Karpas-422 (cell line): ENCODE measurements around the gene CLBA1. TPM values are rescaled to one million over a fixed set of nuclear protein-coding genes. Genes with fewer than 3 reads are reported as not detected.

Source experiments
- DNase-seq: peaks from one replicate; pipeline ENCODE4 v3.0.0-alpha.2; 2015
- H2AFZ ChIP-seq: fragments of 200-600 bp; sonication (generic); 2 replicates; pipeline ENCODE4 v1.6.1; 2014; ENCODE audit warnings: antibody characterized with exemption, low read length, mixed read lengths
- H3K27ac ChIP-seq: fragments of 200-600 bp; sonication (generic); 2 replicates; pipeline ENCODE4 v1.5.1; 2014; ENCODE audit warnings: mild to moderate bottlenecking, low read length, moderate library complexity
- H3K27me3 ChIP-seq: fragments of 200-600 bp; sonication (generic); 2 replicates; pipeline ENCODE4 v1.6.1; 2014; ENCODE audit warnings: low read length, mixed read lengths
- H3K36me3 ChIP-seq: fragments of 200-600 bp; sonication (generic); 2 replicates; pipeline ENCODE4 v1.6.1; 2014; ENCODE audit warnings: low read length, mixed read lengths; ENCODE audit not compliant: insufficient read depth
- H3K4me1 ChIP-seq: fragments of 200-600 bp; sonication (generic); 2 replicates; pipeline ENCODE4 v1.6.1; 2014; ENCODE audit warnings: mild to moderate bottlenecking, low read length, mixed read lengths
- H3K4me2 ChIP-seq: fragments of 200-600 bp; sonication (generic); 2 replicates; pipeline ENCODE4 v1.6.1; 2014; ENCODE audit warnings: low read length, low read depth, mild to moderate bottlenecking; ENCODE audit not compliant: poor library complexity, severe bottlenecking
- H3K4me3 ChIP-seq: fragments of 200-600 bp; sonication (generic); 2 replicates; pipeline ENCODE4 v1.5.1; 2014; ENCODE audit warnings: mild to moderate bottlenecking, antibody characterized with exemption, low read length, mixed read lengths
- H3K79me2 ChIP-seq: fragments of 200-600 bp; sonication (generic); 2 replicates; pipeline ENCODE4 v1.6.1; 2014; ENCODE audit warnings: mild to moderate bottlenecking, low read length, mixed read lengths
- H3K9ac ChIP-seq: fragments of 200-600 bp; sonication (generic); 2 replicates; pipeline ENCODE4 v1.6.0; 2014; ENCODE audit warnings: low read length
- H3K9me2 ChIP-seq: fragments of 200-600 bp; sonication (generic), shearing (Covaris generic); replicated peaks from 2 replicates; pipeline ENCODE4 v1.6.0; 2014; ENCODE audit warnings: mild to moderate bottlenecking, low read length, moderate library complexity; ENCODE audit not compliant: insufficient read depth
- H3K9me3 ChIP-seq: fragments of 300-700, 200-600 bp; sonication (generic); 2 replicates; pipeline ENCODE4 v1.6.1; 2014; ENCODE audit warnings: low read length, mixed read lengths
- H4K20me1 ChIP-seq: fragments of 200-600 bp; sonication (generic); 2 replicates; pipeline ENCODE4 v1.6.1; 2014; ENCODE audit warnings: mild to moderate bottlenecking, antibody characterized with exemption, low read length, low read depth; ENCODE audit not compliant: insufficient read depth
- total RNA-seq: library from RNA; depleted of rRNA; stranded (reverse); fragments of >200 nt; shearing (Covaris generic); gene quantifications from 2 replicates; pipeline ENCODE4 v1.2.3, GENCODE V29; 2014; ENCODE audit warnings: low replicate concordance

CLBA1 gene
- total RNA-seq, 1 experiment from 2014 or later: 9.4 TPM

DNA sequence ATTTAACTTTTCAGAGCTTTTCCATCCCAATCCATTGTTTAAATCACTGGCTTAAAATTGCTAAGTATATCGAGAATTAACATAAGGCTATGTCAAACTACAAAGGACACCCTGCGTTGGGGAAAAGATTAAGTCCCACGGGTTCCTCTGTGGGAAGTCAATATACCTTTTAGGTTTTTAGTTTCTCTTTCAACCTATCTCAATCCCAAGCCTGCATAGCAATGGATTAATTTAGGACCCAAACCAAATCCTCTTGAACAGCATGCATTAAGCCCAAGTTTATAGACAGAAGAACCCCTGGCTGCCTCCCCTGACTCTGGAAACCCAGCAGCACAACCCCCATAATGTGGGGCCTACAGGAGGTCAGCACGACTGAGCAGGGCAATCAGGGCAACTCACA is 29.0 kb downstream of the CLBA1 start:
- Histone ChIP-seq H3K9ac (peak overlapping the region; percentile 33), H3K4me3 (peak overlapping the region; percentile 3; the same call in 1 of the 2 replicates), H3K27ac (peak overlapping the region; percentile 59), H4K20me1 (peaks cover 89% of the 10 kb centered on the region), H3K4me2 (peak overlapping the region; percentile 55), H3K9me3 (no peaks in the 10 kb centered on the region), H3K9me2 (no peaks in the 10 kb centered on the region), H3K36me3 (peaks cover 37% of the 10 kb centered on the region), H3K79me2 (peaks cover 100% of the 10 kb centered on the region), H3K4me1 (peaks cover 74% of the 10 kb centered on the region), H2AFZ (no peak overlapping the region), H3K27me3 (no peaks in the 10 kb centered on the region)
- no peak for DNase-seq

DNA sequence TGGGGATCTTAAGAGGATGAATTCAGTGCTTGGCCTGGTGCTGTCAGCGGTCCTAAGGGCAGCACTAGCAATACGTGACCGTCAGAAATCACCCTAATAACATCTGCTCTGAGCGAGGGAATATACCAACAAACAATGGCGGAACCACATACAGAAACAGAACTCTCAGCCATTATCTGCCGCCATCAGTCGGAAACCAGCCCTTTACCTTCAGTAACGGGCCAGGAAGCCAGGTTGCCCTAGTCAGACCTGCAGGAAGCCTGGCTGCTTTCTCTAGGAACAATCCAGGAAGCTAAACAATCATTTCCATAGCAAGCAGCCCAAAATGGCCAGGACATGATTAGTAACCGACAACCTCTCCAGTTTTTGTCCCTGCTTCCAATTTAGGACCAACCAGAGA is 29.7 kb downstream of the CLBA1 start:
- peaks cover 78% of the 10 kb centered on the region for H3K4me1 ChIP-seq
- H3K9me2 ChIP-seq: no peaks in the 10 kb centered on the region
- H3K79me2 ChIP-seq: peaks cover 100% of the 10 kb centered on the region
- no peak overlapping the region for H2AFZ ChIP-seq
- H3K27me3 ChIP-seq: no peaks in the 10 kb centered on the region
- peak overlapping the region; percentile 33 for H3K9ac ChIP-seq
- H3K4me2 ChIP-seq: peak overlapping the region; percentile 55
- no peak for DNase-seq
- peak overlapping the region; percentile 59 for H3K27ac ChIP-seq
- H4K20me1 ChIP-seq: peaks cover 89% of the 10 kb centered on the region
- H3K9me3 ChIP-seq: no peaks in the 10 kb centered on the region
- H3K36me3 ChIP-seq: peaks cover 31% of the 10 kb centered on the region
- peak overlapping the region; percentile 3; the same call in 1 of the 2 replicates for H3K4me3 ChIP-seq

DNA sequence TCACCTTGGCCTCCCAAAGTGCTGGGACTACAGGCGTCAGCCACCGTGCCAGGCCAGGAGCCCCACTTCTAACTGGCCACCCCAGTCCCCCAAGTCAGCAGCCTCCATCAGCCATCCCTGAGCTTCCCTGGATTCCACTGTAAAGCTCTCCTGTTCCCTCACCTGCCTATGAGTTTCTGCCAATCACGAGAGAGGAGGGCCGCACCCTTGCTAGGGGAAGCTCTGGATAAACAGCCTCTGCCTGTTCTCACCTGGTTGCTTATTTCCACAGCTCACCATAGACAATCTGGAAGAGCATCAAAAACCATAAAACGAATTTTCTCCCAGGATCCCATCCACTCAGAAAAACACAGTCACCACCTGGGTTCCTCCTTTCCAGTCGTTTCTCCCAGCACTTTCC is 30.3 kb downstream of the CLBA1 start:
- peaks cover 100% of the 10 kb centered on the region for H3K79me2 ChIP-seq
- no peak overlapping the region for H3K9ac ChIP-seq
- peak overlapping the region; percentile 35; the same call in 1 of the 2 replicates for H3K27ac ChIP-seq
- H3K4me3 ChIP-seq: no peak overlapping the region
- DNase-seq: no peak
- peaks cover 25% of the 10 kb centered on the region for H3K36me3 ChIP-seq
- H3K4me1 ChIP-seq: peaks cover 78% of the 10 kb centered on the region
- no peak overlapping the region for H2AFZ ChIP-seq
- no peaks in the 10 kb centered on the region for H3K9me3 ChIP-seq
- H4K20me1 ChIP-seq: peaks cover 84% of the 10 kb centered on the region
- no peaks in the 10 kb centered on the region for H3K27me3 ChIP-seq
- no peaks in the 10 kb centered on the region for H3K9me2 ChIP-seq
- peak overlapping the region; percentile 55 for H3K4me2 ChIP-seq

DNA sequence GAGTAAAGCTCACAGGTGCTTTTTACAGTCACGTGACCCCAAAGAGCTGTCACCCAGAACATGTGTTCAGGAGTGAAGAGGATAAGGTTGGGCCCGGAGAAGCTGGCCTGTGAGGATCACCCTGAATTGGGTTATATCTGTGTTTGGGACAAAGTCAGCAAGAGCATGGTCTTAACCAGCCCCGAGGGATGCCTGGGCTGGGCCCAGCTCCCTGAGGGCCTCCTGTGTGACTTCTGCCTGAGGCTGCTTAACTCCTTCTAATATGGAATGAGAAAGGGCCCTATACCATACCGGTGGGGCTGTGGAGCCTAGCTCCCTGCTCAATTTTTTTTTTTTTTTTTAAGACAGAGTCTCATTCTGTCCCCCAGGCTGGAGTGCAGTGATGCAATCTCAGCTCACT is 32.8 kb downstream of the CLBA1 start:
- peak overlapping the region; percentile 73 for H3K27ac ChIP-seq

DNA sequence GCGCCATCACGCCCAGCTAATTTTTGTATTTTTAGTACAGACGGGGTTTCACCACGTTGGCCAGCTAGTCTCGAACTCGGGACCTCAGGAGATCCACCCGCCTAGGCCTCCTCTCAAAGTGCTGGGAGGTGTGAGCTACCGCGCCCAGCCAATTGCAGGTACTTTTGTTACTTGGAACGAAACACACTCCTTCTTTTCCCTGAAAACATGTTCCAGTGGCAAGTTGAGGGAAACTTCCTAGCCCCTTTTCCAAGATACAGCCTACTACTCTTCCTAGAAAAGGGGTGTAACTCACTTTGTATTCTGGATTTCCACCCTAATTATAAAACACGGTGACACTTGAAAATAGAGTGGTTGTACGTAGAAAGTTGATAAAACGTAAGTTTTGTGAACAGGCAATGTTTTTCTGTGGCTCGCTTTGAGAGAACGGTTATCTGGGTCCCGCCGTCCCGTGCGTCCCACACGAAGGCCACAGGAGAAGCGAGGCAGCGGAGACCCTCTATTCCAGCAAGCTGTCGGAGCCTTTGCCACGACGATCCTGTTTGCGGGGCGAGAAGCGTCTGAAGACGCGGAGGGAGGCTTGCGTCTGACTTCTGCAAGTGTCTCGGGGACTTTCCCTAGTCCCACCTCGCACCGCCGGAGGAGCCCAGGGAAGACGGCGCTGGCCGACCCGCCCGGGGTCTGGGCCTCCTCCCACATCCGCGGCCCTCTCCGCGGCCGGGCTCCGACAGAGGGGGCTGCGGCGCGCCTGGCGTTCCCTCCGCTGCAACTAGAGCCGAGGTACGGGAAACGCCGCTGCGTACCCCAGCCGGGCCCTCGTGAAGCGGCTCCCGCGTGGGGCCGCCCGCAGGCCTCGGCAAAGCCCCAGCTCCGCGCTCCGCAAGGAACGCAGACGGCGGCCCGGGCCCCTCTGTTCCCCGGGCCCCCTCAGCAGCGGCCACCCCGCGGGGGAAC is 34.5 kb downstream of the CLBA1 start:
- H3K79me2 ChIP-seq: peaks cover 63% of the 10 kb centered on the region
- H3K9me2 ChIP-seq: no peaks in the 10 kb centered on the region
- H2AFZ ChIP-seq: no peak overlapping the region
- peak; percentile 79 for DNase-seq
- peaks cover 42% of the 10 kb centered on the region for H4K20me1 ChIP-seq
- peak overlapping the region; percentile 73 for H3K27ac ChIP-seq
- peak overlapping the region; percentile 95 for H3K4me3 ChIP-seq
- peak overlapping the region; percentile 96 for H3K9ac ChIP-seq
- H3K4me2 ChIP-seq: peak overlapping the region; percentile 94
- H3K9me3 ChIP-seq: no peaks in the 10 kb centered on the region
- no peaks in the 10 kb centered on the region for H3K27me3 ChIP-seq
- H3K36me3 ChIP-seq: peaks cover 7% of the 10 kb centered on the region; the same call in 1 of the 2 replicates
- peaks cover 62% of the 10 kb centered on the region for H3K4me1 ChIP-seq

More for the DNA sequence above, 32.8 kb downstream of the CLBA1 start:
- H3K27me3 ChIP-seq: no peaks in the 10 kb centered on the region
- H3K79me2 ChIP-seq: peaks cover 80% of the 10 kb centered on the region
- peak overlapping the region; percentile 94 for H3K4me2 ChIP-seq
- H3K4me3 ChIP-seq: peak overlapping the region; percentile 95; the same call in 1 of the 2 replicates
- peak; percentile 58 for DNase-seq
- H3K9ac ChIP-seq: peak overlapping the region; percentile 96
- peaks cover 79% of the 10 kb centered on the region for H3K4me1 ChIP-seq
- peaks cover 7% of the 10 kb centered on the region; the same call in 1 of the 2 replicates for H3K36me3 ChIP-seq
- H4K20me1 ChIP-seq: peaks cover 59% of the 10 kb centered on the region
- H3K9me3 ChIP-seq: no peaks in the 10 kb centered on the region
- H2AFZ ChIP-seq: no peak overlapping the region
- H3K9me2 ChIP-seq: no peaks in the 10 kb centered on the region

DNA sequence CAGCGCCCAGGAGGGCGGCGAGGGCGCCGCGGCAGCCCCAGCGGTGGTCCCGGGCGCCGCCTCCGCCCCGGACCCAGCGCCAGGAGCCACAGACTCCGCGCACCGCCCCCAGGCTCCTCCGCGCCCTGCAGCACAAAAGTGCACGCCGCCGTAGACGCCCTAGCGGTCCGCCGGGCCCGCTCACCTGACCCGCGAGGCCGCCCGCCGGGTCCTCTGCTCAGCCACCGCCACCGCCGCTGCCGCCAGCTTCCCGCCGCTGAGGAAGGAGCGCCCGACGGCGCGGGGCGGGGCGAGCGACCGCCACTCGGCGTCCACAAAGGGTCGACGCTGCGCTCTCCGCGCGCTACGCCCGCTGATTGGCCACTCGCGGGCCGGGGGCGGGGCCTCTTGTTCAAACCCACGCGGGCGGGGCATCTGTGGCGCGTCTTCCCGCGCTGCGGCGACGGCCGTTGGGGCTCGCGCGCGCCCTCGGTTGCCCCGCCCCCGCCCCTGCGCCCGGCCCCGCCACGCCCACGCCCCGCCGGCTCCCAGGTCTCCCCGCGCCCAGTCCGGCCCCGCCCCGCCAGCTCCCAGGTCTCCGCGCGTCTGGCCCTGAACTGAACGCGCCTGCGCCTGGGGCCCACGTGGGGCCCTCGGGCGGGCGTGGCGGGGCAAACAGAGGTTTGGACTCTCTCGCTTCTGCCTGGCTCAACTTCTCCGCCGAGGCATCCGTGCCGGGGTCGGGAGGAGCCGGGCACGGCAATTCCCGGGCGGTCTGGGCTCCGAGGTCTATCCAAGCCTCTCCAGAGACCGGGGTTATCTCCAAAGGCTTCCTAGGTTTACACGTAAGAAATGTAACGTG is 35.4 kb downstream of the CLBA1 start, which contains the start of gene CDCA4:
Gene CDCA4 (minus strand): TSS at position 269 of the 841 bp plus-strand sequence. CDS start 9,154 bp downstream, outside the sequence.
- H3K4me3 ChIP-seq: peak within 1 kb of the TSS; percentile 95
- H3K9me2 ChIP-seq: no peaks in the 10 kb centered on the region
- DNase-seq: peak; percentile 100
- H3K36me3 ChIP-seq: peaks cover 7% of the 10 kb centered on the region; the same call in 1 of the 2 replicates
- H3K79me2 ChIP-seq: peaks cover 54% of the 10 kb centered on the region
- H3K4me2 ChIP-seq: peak within 1 kb of the TSS; percentile 94
- H3K27ac ChIP-seq: peak within 1 kb of the TSS; percentile 73
- no peaks in the 10 kb centered on the region for H3K27me3 ChIP-seq
- H3K9ac ChIP-seq: peak within 1 kb of the TSS; percentile 96
- H3K4me1 ChIP-seq: peaks cover 53% of the 10 kb centered on the region
- peak within 1 kb of the TSS; percentile 29 for H2AFZ ChIP-seq
- peaks cover 35% of the 10 kb centered on the region for H4K20me1 ChIP-seq
- no peaks in the 10 kb centered on the region for H3K9me3 ChIP-seq

DNA sequence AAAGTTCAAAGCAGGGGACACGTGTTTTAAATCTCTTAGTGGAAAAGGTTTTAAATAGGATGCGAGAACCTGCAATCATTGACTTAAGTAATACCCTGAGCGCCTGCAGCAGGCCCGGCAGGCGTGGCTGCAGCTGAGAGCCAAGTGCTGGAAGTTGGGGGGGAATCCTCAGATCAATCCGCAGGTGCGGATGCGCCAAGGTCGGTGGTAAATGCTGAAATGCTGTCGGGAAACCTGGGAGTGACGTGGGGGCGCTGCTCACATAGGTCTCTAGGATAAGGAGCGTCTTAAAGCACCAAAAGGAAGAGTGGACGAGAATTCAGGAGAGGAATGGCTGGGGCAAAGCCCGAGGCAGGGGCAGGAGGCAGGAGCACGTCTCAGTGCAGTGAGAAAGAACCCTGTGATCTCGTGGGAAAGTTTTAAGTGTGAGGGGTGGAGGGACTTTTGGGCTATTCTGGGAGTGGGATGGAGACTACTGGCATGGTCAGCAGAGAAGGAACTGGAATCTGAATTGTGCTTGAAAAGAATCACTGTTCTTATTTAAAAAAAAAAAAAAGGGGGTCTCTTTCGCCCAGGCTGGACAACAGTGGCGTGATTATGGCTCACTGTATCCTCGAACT is 36.2 kb downstream of the CLBA1 start:
- Histone ChIP-seq H4K20me1 (peaks cover 28% of the 10 kb centered on the region), H3K9me2 (no peaks in the 10 kb centered on the region), H3K36me3 (0 out of 2 replicates have a peak, but pooled peaks cover 4% of the 10 kb centered on the region), H3K27ac (peak overlapping the region; percentile 60), H3K9me3 (no peaks in the 10 kb centered on the region), H3K4me1 (peaks cover 46% of the 10 kb centered on the region), H3K27me3 (no peaks in the 10 kb centered on the region), H3K9ac (peak overlapping the region; percentile 81), H3K4me2 (peak overlapping the region; percentile 82), H3K4me3 (peak overlapping the region; percentile 75), H2AFZ (peak overlapping the region; percentile 29), H3K79me2 (peaks cover 47% of the 10 kb centered on the region)
- DNase-seq: peak; percentile 88
